HAP-1 (cell line): ENCODE measurements around the gene DPP6.
"Not testable (repeated sequence)": the region's sequence is repeated elsewhere in the genome, so short reads cannot be mapped to it uniquely, and the experiment has no call there.

ENCODE experiments used
- DNase-seq, 2 experiments: peaks; one replicate each; pipeline ENCODE4 v3.0.0-alpha.2; 2016 to 2020; ENCODE audit warnings: low spot score in 2 of 2
- H3K27me3 ChIP-seq: fragments of 250-450 bp; sonication (Bioruptor Pico); 2 replicates; pipeline ENCODE4 v1.5.1; 2020; ENCODE audit warnings: low read depth, mild to moderate bottlenecking, moderate library complexity
- H3K36me3 ChIP-seq: fragments of 250-450 bp; sonication (Bioruptor Pico); replicated peaks from 2 replicates; pipeline ENCODE4 v1.5.1; 2020; ENCODE audit warnings: mild to moderate bottlenecking
- H3K4me1 ChIP-seq: fragments of 250-450 bp; sonication (Bioruptor Pico); 2 replicates; pipeline ENCODE4 v1.5.1; 2020; ENCODE audit warnings: mild to moderate bottlenecking
- H3K4me3 ChIP-seq: fragments of 250-450 bp; sonication (Bioruptor Pico); 2 replicates; pipeline ENCODE4 v1.5.1; 2020; ENCODE audit warnings: mild to moderate bottlenecking, moderate library complexity
- H3K9me3 ChIP-seq: fragments of 250-450 bp; sonication (Bioruptor Pico); 2 replicates; pipeline ENCODE4 v1.5.1; 2020; ENCODE audit warnings: mild to moderate bottlenecking, moderate library complexity
- in situ Hi-C: fragments of 300-500 bp; cut with MboI; formaldehyde crosslinking; loops from 3 replicates; pipeline ENCODE4 v1.14.3; 2020; ENCODE audit warnings: low sequenced_read_pairs, inconsistent platforms, mixed read lengths

Gene DPP6

GRCh38 chr7:154109615-154110014 lies 57.4 kb downstream of the DPP6 start:
- H3K9me3 ChIP-seq, H3K4me1 ChIP-seq, in situ Hi-C loops, H3K36me3 ChIP-seq, H3K4me3 ChIP-seq, DNase-seq, H3K27me3 ChIP-seq: not testable (repeated sequence)

- DNase-seq, H3K4me1 ChIP-seq, in situ Hi-C loops, H3K36me3 ChIP-seq, H3K27me3 ChIP-seq, H3K4me3 ChIP-seq, H3K9me3 ChIP-seq: not testable (repeated sequence)
Observed at GRCh38 chr7:154113732-154114351, 61.6 kb downstream of the DPP6 start.

- H3K27me3 ChIP-seq, H3K4me1 ChIP-seq, H3K9me3 ChIP-seq, DNase-seq, in situ Hi-C loops, H3K4me3 ChIP-seq, H3K36me3 ChIP-seq: not testable (repeated sequence)
Observed at GRCh38 chr7:154117411-154118390, 65.5 kb downstream of the DPP6 start.

DNA sequence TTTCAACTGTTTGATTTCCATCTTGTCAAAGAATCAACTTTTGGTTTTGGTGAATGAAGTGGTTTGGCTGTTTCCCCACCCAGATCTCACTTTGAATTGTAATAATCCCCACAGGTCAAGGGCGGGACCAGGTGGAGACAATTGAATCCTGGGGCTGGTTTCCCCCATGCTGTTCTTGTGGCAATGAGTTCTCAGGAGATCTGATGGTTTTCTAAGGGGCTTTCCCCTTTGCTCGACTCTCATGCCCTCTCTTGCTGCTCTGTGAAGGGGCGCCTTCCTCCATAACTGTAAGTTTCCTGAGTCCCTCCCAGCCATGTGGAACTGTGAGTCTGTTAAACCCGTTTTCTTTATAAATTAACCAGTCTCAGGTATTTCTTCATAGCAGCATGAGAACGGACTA lies 68.6 kb downstream of the DPP6 start:
- DNase-seq, H3K27me3 ChIP-seq, H3K4me1 ChIP-seq, in situ Hi-C loops, H3K4me3 ChIP-seq, H3K36me3 ChIP-seq, H3K9me3 ChIP-seq: not testable (repeated sequence)

- DNase-seq, H3K27me3 ChIP-seq, H3K4me3 ChIP-seq, H3K4me1 ChIP-seq, in situ Hi-C loops, H3K9me3 ChIP-seq, H3K36me3 ChIP-seq: not testable (repeated sequence)
Observed at GRCh38 chr7:154122720-154123119, 70.5 kb downstream of the DPP6 start.

DNA sequence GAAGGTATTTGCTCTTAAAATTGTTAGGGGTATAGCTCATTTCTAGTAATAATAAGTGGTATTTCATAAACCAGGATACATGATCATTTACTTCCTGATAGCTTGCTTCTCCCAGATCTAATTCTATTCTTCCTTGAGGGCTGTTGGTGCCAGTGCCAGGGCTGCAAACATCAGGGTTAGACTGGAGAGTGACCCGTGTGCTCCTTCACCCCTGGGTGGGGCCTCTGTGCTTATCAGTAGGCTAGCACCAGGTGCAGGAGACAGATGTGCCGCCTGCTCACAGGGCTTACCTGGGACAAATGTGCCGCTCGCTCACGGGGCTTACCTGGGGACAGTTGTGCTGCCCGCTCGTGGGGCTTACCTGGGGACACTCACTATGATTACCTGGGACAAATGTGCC lies 71.2 kb downstream of the DPP6 start:
- H3K4me1 ChIP-seq, H3K36me3 ChIP-seq, DNase-seq, H3K4me3 ChIP-seq, H3K27me3 ChIP-seq, H3K9me3 ChIP-seq, in situ Hi-C loops: not testable (repeated sequence)

- H3K4me3 ChIP-seq, in situ Hi-C loops, DNase-seq, H3K4me1 ChIP-seq, H3K27me3 ChIP-seq, H3K36me3 ChIP-seq, H3K9me3 ChIP-seq: not testable (repeated sequence)
Observed at GRCh38 chr7:154129142-154129541, 76.9 kb downstream of the DPP6 start.

DNA sequence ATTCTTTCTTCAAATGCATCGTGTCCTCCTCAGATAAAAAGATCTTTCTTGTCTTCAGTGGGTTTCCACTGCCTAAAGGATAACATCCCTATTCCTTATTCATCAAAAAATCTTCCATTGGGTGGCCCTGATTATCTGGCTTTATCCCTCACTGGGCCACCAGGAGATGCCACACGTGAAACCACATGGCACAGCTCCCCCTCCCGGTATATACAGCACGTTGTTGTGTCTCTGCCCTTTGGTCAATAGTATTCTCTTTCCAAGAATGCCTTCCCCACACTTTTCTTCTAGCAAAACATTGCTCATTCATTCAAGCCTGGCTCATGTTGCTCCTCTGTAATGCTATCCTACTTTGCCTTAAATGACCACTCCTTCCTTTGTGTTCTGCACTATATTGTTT lies 80.4 kb downstream of the DPP6 start:
- H3K4me1 ChIP-seq, DNase-seq, H3K27me3 ChIP-seq, H3K4me3 ChIP-seq, H3K9me3 ChIP-seq, in situ Hi-C loops, H3K36me3 ChIP-seq: not testable (repeated sequence)

DNA sequence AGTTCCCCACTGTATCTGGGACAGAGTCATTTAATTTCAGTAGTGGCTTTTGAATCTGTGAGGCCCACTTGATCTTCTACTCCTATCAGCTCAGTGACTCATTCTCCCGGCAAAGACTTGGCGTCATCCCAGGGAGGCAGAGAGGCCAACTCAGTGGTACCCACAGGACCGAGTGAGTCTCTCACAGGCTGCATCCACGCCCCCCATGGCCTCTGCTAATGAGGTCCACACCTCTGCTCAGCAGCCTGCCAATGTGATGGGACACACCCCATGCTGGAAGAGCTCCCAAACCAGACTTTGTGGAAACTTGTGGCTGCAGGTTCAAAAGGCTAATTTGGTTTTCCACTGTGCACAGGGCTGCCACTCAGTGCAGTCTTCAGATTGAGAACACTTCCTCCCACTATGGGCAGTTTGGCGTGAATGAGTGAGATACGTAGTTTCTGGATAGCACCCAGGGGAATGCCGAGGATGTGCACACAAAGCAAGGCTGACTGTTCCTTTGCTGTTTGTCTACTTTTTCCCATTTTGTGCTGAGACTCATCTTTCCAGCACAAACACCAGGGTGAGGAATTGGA lies 81.6 kb downstream of the DPP6 start:
- in situ Hi-C loops, H3K36me3 ChIP-seq, H3K4me1 ChIP-seq, H3K27me3 ChIP-seq, H3K9me3 ChIP-seq, DNase-seq, H3K4me3 ChIP-seq: not testable (repeated sequence)

GRCh38 chr7:154134698-154135097 lies 82.5 kb downstream of the DPP6 start:
- in situ Hi-C loops, H3K4me3 ChIP-seq, H3K36me3 ChIP-seq, H3K27me3 ChIP-seq, H3K4me1 ChIP-seq, H3K9me3 ChIP-seq, DNase-seq: not testable (repeated sequence)

DNA sequence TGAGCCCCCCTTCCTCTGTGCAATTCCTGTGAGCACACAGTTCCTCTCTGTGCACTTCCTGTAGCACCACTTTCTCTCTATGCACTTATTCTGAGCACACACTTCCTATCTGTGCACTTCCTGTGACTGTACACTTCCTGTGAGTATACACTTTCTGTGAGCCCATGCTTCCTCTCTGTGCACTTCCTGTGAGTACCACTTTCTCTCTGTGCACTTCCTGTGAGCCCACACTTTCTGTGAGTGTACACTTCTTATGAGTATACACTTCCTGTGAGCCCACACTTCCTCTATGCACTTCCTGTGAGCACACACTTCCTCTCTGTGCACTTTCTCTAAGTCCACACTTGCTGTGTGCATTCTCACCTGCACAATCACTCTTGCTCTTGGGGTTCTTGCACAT lies 83.4 kb downstream of the DPP6 start:
- DNase-seq, H3K4me1 ChIP-seq, in situ Hi-C loops, H3K36me3 ChIP-seq, H3K27me3 ChIP-seq, H3K9me3 ChIP-seq, H3K4me3 ChIP-seq: not testable (repeated sequence)

- H3K27me3 ChIP-seq, H3K36me3 ChIP-seq, in situ Hi-C loops, H3K4me1 ChIP-seq, H3K9me3 ChIP-seq, H3K4me3 ChIP-seq, DNase-seq: not testable (repeated sequence)
Observed at GRCh38 chr7:154145922-154146706, 93.9 kb downstream of the DPP6 start.

DNA sequence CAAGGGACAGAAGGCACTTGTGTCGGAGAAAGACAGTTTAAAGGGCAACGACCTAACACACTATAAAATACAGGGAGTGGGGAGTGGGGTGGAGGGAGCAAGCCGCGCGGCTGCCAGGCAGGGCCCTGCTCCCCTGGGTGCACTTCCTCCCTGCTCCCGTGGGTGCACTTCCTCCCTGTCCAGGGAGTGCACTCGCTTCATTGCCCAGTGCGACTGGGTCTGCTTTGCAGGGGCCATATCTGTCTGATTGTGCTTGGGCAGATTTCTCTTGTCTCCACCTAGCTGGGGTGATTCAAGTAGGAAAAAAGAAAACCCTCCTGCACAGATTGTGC lies 94.5 kb downstream of the DPP6 start:
- H3K9me3 ChIP-seq, H3K27me3 ChIP-seq, H3K4me1 ChIP-seq, DNase-seq, in situ Hi-C loops, H3K36me3 ChIP-seq, H3K4me3 ChIP-seq: not testable (repeated sequence)
